ENCODE measurements around the gene NPAT.

DNA sequence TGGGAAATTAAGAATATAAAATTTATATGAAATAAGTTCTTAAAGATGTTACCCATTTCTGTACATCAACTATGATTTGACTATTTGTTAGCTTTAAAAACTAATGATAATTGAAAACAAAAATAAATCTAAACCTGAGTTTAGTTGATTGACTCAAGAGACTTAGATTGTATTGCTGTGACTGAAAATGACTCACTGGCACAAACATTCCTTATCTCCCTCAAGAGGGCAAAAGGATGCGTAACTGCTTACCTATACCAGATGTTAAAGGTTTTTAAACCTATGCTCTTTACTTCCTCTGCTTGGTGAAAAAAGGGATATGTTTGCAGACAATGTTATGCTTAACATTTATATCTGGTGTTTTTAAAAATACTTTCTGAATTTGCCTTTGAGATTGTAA lies 30.7 kb upstream of the NPAT start:
- TF ChIP-seq, protein P1, sequence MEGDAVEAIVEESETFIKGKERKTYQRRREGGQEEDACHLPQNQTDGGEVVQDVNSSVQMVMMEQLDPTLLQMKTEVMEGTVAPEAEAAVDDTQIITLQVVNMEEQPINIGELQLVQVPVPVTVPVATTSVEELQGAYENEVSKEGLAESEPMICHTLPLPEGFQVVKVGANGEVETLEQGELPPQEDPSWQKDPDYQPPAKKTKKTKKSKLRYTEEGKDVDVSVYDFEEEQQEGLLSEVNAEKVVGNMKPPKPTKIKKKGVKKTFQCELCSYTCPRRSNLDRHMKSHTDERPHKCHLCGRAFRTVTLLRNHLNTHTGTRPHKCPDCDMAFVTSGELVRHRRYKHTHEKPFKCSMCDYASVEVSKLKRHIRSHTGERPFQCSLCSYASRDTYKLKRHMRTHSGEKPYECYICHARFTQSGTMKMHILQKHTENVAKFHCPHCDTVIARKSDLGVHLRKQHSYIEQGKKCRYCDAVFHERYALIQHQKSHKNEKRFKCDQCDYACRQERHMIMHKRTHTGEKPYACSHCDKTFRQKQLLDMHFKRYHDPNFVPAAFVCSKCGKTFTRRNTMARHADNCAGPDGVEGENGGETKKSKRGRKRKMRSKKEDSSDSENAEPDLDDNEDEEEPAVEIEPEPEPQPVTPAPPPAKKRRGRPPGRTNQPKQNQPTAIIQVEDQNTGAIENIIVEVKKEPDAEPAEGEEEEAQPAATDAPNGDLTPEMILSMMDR (optimal IDR thresholded peaks at IDR 0.05 in 1 of 3, IDR thresholded peaks at IDR 0.05 in 1 of 3, conservative IDR thresholded peaks at IDR 0.05 in 1 of 3; ENCODE audit: extremely low read depth in 1 of 3, insufficient read depth in 2 of 3, low read length in 3 of 3): no peak
- no peak for TF ChIP-seq EZH2 (IDR thresholded peaks at IDR 0.05; ENCODE audit: low read length)

Measured in keratinocyte (primary cell).